Gastrocnemius medialis (tissue), 4 donors: Measurements from ENCODE around the gene MCF2L2. TPM values are rescaled to one million over a fixed set of nuclear protein-coding genes. Genes with fewer than 3 reads are reported as not detected.
"Not testable (repeated sequence)": the region's sequence is repeated elsewhere in the genome, so short reads cannot be mapped to it uniquely, and the experiment has no call there.

ENCODE experiments used
- ATAC-seq, 2 donors: fragments of 150-250 bp; one replicate each; pipeline ENCODE4 v1.9.1; 2016
- DNase-seq, 2 donors: peaks; one replicate each; pipeline ENCODE4 v3.0.0-alpha.2; 2019
- H3K27ac ChIP-seq, 4 donors: fragments of 200-600 bp; sonication (generic); 1 replicate in 1 of 4; 2 replicates in 3 of 4; pipeline ENCODE4 v1.5.1; 2016 to 2018; ENCODE audit warnings: mild to moderate bottlenecking in 2 of 4, moderate library complexity in 1 of 4
- H3K27me3 ChIP-seq, 3 donors: fragments of 200-600 bp; sonication (generic) in 2 of 3; 1 replicate in 1 of 3; 2 replicates in 2 of 3; pipeline versions ENCODE4 v1.5.1 to v1.6.0; 2016 to 2019; ENCODE audit warnings: mild to moderate bottlenecking in 1 of 3, moderate library complexity in 1 of 3
- H3K36me3 ChIP-seq, 2 donors: fragments of 200-600 bp; sonication (generic) in 1 of 2; one replicate each; pipeline ENCODE4 v1.5.1; 2017 to 2018
- H3K4me1 ChIP-seq, 2 donors: fragments of 200-600 bp; sonication (generic) in 1 of 2; one replicate each; pipeline ENCODE4 v1.5.1; 2016 to 2017; ENCODE audit warnings: mild to moderate bottlenecking in 2 of 2
- H3K4me3 ChIP-seq, 4 donors: fragments of 200-600 bp; sonication (generic) in 3 of 4; 1 replicate in 1 of 4; 2 replicates in 3 of 4; pipeline ENCODE4 v1.5.1; 2016 to 2019; ENCODE audit warnings: mild to moderate bottlenecking in 2 of 4
- H3K9me3 ChIP-seq, 3 donors: fragments of 200-600 bp; sonication (generic) in 2 of 3; 1 replicate in 1 of 3; 2 replicates in 2 of 3; pipeline ENCODE4 v1.5.1; 2016 to 2019
- POLR2A ChIP-seq, 2 donors: fragments of 450-650 bp; IDR thresholded peaks; one replicate each; pipeline ENCODE4 v1.6.1; 2017; ENCODE audit warnings: antibody characterized with exemption in 2 of 2, mild to moderate bottlenecking in 2 of 2, moderate library complexity in 2 of 2
- in situ Hi-C, 4 donors: fragments of 200-750 bp; cut with MboI; loops; one replicate each; pipeline versions ENCODE4 v1.15.0 to v1.8.0; 2017; ENCODE audit warnings: low sequenced_read_pairs in 4 of 4
- intact Hi-C: fragments of 100-400 bp; cut with DNase I; formaldehyde crosslinking; loops from one replicate; pipeline ENCODE4 v1.15.1; 2023; ENCODE audit warnings: low total_unique reads
- total RNA-seq, 4 donors: library from RNA; depleted of rRNA; stranded (reverse); fragments of >200 nt; gene quantifications; one replicate each; pipeline versions ENCODE4 v1.1.0 to v1.2.3, GENCODE V29; 2016
- TF ChIP-seq, protein P1 (sequence below), 5 experiments: fragments of 450-650 bp in 3 of 5; fragments of 200-600 bp in 2 of 5; sonication (generic) in 2 of 5; IDR thresholded peaks in 4 of 5; conservative IDR thresholded peaks in 1 of 5; 1 replicate in 4 of 5; 2 replicates in 1 of 5; pipeline ENCODE4 v1.5.1; 2016 to 2019; ENCODE audit warnings: antibody characterized with exemption in 5 of 5, mild to moderate bottlenecking in 3 of 5, moderate library complexity in 3 of 5

The MCF2L2 gene
- total RNA-seq, 4 donors from 2014 or later: 0.27 to 0.61 (median 0.46) TPM

GRCh38 chr3:183233966-183234365 is 194.5 kb downstream of the MCF2L2 start:
- Histone ChIP-seq H3K4me1 (no peaks in the 10 kb centered on the region), H3K27me3 (no peaks in the 10 kb centered on the region), H3K27ac (no peak overlapping the region), H3K9me3 (no peaks in the 10 kb centered on the region), H3K36me3 (no peaks in the 10 kb centered on the region), H3K4me3 (no peak overlapping the region)
- in situ Hi-C loops: no loop called here
- intact Hi-C loops: no loop called here
- no peak for TF ChIP-seq POLR2A (IDR thresholded peaks at IDR 0.05)
- TF ChIP-seq, protein P1, sequence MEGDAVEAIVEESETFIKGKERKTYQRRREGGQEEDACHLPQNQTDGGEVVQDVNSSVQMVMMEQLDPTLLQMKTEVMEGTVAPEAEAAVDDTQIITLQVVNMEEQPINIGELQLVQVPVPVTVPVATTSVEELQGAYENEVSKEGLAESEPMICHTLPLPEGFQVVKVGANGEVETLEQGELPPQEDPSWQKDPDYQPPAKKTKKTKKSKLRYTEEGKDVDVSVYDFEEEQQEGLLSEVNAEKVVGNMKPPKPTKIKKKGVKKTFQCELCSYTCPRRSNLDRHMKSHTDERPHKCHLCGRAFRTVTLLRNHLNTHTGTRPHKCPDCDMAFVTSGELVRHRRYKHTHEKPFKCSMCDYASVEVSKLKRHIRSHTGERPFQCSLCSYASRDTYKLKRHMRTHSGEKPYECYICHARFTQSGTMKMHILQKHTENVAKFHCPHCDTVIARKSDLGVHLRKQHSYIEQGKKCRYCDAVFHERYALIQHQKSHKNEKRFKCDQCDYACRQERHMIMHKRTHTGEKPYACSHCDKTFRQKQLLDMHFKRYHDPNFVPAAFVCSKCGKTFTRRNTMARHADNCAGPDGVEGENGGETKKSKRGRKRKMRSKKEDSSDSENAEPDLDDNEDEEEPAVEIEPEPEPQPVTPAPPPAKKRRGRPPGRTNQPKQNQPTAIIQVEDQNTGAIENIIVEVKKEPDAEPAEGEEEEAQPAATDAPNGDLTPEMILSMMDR (IDR thresholded peaks at IDR 0.05 in 4 of 5, conservative IDR thresholded peaks at IDR 0.05 in 1 of 5): no peak
- no peak for ATAC-seq
- DNase-seq: no peak

GRCh38 chr3:183230826-183231225 is 197.6 kb downstream of the MCF2L2 start:
- no peak overlapping the region for H3K4me3 ChIP-seq
- DNase-seq (no peak), ATAC-seq (no peak)
- H3K27ac ChIP-seq: no peak overlapping the region
- H3K4me1 ChIP-seq: no peaks in the 10 kb centered on the region
- H3K27me3 ChIP-seq: no peaks in the 10 kb centered on the region
- intact Hi-C loops (no loop called here), in situ Hi-C loops (no loop called here)
- TF ChIP-seq, protein P1 (IDR thresholded peaks at IDR 0.05 in 4 of 5, conservative IDR thresholded peaks at IDR 0.05 in 1 of 5): no peak
- TF ChIP-seq POLR2A (IDR thresholded peaks at IDR 0.05): no peak
- H3K36me3 ChIP-seq: no peaks in the 10 kb centered on the region
- no peaks in the 10 kb centered on the region for H3K9me3 ChIP-seq

DNA sequence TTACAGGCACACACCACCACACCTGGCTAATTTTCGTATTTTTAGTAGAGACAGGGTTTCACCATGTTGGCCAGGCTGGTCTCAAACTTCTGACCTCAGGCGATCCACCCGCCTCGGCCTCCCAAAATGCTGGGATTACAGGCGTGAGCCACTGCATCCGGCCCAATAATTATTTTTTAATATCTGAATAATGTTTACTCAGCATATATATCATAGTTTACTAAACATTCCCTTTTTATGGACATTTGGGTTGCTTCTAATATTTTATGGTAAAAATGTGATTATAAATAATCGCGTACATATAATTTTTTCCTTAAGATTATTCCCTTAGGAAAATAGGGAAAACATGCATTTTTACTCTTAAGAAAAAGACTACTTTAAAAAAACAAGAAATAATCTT is 198.2 kb downstream of the MCF2L2 start:
- H3K36me3 ChIP-seq, H3K4me1 ChIP-seq, H3K9me3 ChIP-seq, intact Hi-C loops, DNase-seq, ATAC-seq, H3K27ac ChIP-seq, H3K27me3 ChIP-seq, H3K4me3 ChIP-seq, in situ Hi-C loops: not testable (repeated sequence)

DNA sequence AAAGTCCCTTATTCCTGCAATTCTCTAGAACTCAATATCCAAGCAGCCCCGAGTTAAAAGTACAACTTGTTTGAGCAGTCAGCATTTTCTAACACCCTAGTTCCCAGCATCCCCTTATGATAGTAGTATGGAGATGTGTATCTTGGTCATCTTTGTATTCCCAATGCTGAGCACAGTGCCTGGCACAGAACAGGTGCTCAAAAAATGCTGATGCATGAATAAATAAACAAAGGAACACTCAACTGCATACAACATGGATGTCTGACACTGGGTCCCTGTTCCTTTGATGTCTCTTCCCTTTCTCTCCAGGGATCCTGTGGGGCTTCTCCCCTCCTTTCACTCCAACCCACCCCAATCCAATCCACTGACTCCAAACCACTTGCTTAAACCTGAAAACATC is 199.2 kb downstream of the MCF2L2 start:
- H3K4me1 ChIP-seq: no peaks in the 10 kb centered on the region
- no peak overlapping the region for H3K27ac ChIP-seq
- H3K9me3 ChIP-seq: no peaks in the 10 kb centered on the region
- in situ Hi-C loops (no loop called here), intact Hi-C loops (no loop called here)
- DNase-seq (no peak), ATAC-seq (no peak)
- H3K4me3 ChIP-seq: no peak overlapping the region
- H3K36me3 ChIP-seq: no peaks in the 10 kb centered on the region
- no peaks in the 10 kb centered on the region for H3K27me3 ChIP-seq
- no peak for TF ChIP-seq POLR2A (IDR thresholded peaks at IDR 0.05)
- TF ChIP-seq, protein P1 (IDR thresholded peaks at IDR 0.05 in 4 of 5, conservative IDR thresholded peaks at IDR 0.05 in 1 of 5): no peak

DNA sequence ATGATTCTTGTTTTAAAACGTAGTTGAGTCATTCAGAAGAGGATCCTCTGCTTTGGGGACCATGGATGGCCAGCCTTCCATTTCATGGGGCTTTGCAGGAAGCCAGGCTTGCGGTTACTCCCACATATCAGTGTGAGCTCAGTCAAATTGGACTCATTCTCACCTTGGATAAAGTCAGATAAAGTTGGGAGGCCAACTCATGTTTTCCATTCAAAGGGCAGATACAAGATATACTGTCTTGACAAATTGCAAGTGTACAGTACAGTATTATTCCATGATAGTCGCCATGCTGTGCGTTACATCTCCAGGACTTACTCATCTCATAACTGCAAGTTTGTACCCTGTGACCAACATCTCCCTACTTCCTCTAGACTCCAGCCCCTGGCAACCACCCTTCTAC is 200.8 kb downstream of the MCF2L2 start:
- no peak for TF ChIP-seq POLR2A (IDR thresholded peaks at IDR 0.05)
- TF ChIP-seq, protein P1 (IDR thresholded peaks at IDR 0.05 in 4 of 5, conservative IDR thresholded peaks at IDR 0.05 in 1 of 5): no peak
- Histone ChIP-seq H3K4me3 (no peak overlapping the region), H3K9me3 (no peaks in the 10 kb centered on the region), H3K27ac (no peak overlapping the region), H3K27me3 (no peaks in the 10 kb centered on the region), H3K4me1 (no peaks in the 10 kb centered on the region), H3K36me3 (no peaks in the 10 kb centered on the region)
- DNase-seq (no peak), ATAC-seq (no peak)
- in situ Hi-C loops (no loop called here), intact Hi-C loops (no loop called here)
